DMS153 (cell line): ENCODE measurements around the gene TNFRSF18.

Source experiments
- DNase-seq: peaks from one replicate; lab custom pipeline; 2025; lab: John Stamatoyannopoulos, UW

TNFRSF18 gene

DNA sequence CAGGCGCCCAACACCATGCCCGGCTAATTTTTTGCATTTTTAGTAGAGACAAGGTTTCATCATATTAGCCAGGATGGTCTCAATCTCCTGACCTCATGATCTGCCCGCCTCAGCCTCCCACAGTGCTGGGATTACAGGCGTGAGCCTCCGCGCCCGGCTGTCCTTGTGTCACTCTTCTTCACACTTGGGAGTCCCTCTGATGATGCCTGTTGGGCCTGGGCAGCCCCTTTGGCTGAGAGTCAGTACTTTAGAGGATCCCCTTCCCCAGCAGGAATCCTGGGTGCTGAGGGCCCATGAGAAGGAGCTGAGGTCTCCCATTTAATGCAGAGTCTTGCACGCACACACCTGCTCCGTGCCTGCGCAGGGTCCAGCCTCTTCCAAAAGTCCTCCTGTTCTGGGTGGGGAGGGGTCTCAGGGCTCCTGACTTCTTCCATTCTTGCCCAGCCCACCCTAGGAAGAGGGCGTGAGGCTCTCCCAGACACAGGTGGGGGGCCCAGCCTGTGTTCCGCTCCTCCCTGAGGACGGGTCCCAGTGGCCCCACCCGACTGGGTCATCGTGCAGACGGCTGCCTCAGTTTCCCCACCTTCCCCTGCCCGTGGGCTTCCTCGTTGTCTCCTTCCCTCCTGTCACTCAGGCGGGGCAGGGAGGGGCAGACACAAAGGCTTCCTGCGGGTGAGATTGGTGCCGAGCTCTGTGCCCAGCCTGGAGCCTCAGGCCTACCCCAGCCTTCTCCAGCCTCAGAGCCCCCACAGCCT is 28.8 kb downstream of the TNFRSF18 start:
- no peak for DNase-seq

DNA sequence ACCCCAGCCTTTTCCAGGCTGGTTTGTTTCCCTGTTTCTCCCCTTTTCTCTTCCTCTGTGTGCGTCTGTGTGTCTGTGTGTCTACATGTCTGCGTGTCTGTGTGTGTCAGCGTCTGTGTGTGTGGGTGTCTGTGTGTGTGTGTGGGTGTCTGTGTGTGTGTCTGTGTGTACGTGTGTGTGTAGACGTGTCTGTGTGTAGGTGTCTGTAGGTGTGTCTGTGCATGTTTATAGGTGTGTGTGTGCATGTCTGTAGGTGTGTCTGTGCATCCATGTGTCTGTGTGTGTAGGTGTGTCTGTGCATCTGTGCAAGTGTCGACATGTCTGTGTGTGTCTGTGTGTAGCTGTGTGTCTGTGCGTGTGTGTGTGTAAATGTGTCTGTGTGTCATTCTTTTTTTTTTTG is 29.5 kb downstream of the TNFRSF18 start:
- no peak for DNase-seq

DNA sequence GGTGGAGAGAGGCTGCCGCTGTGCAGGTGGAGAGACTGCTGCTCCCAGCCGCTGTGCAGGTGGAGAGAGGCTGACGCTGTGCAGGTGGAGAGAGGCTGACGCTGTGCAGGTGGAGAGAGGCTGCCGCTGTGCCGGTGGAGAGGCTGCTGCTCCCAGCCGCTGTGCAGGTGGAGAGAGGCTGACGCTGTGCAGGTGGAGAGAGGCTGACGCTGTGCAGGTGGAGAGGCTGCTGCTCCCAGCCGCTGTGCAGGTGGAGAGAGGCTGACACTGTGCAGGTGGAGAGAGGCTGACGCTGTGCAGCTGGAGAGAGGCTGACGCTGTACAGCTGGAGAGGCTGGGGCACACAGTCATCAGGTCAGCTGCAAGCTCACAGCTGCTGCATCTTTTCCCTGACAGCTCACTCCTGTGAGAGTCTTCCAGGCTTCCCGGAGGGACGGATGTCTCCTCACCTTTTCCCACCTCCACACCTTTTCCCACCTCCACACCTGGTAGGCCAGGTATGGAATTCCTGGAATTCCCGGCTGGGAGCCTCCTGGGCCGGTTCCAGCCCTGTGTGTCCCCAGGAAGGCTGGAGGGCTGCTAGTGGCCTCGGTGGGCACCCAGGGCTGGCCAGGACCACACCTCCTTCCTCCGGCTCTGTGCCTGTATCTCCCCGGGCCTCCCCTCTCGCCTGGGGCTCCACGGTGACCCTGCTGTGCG is 30.2 kb downstream of the TNFRSF18 start:
- peak; percentile 95 for DNase-seq

DNA sequence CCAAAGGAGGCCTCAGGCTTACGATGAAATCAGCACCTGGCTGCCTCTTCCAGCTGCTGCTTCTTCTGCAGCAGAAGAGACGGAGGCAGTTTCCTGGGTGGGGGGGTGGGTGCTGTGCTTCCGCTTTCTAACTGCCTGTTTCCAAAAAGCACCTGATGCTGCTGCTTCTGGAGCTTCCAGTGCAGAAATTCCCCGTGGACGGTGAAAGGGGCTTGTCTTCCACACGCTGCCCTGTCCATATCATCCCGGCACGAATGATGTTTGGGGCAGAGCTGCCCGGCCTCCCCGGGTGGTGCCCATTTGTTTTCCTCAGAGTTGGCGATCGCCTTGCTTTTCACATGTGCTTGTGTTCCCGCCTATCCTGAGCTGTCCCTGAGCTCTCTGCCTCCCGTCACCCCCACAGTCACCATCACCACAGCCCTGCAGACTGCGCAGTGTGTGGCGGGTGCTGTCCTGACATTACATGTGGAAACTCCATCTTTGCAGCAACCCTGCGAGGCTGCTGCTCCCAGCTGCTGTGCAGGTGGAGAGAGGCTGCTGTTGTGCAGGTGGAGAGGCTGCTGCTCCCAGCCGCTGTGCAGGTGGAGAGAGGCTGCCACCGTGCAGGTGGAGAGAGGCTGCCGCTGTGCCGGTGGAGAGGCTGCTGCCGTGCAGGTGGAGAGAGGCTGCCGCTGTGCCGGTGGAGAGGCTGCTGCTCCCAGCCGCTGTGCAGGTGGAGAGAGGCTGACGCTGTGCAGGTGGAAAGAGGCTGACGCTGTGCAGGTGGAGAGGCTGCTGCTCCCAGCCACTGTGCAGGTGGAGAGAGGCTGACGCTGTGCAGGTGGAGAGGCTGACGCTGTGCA is 30.9 kb downstream of the TNFRSF18 start:
- DNase-seq, result peak; percentile 96

DNA sequence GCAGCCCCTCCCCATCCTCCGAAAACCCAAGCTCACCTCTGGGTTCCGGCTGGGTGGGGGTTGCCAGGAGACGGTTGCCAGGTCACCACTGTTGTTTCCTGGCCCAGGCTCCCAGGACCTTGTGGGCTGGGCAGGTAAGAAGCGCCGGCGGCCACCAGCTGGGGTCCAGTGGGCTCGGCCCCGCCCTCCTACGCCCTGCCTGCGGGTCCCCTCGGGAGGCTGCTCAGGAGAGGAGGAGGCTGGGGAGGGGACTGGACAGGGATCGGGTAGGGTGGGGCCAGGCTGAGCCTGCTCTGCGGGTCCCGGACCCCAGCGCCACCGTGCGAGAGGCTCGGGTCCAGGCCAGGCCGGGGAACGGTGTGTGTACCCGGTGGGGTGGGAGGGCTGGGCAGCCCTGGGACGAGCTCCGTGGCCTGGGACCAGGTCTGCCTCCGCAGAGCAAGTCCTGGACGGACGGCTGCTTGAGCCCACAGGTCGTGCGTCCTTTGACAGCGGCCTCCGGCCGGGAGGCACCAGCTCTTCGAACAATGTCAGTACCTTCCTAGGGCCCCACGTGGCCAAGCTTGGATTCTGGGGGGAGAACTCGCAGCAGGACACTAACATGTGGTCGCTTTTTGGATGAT is 32.5 kb downstream of the TNFRSF18 start, which contains the start of gene TTLL10:
Gene TTLL10, plus strand, starts transcription at position 88 of the 623 bp plus-strand sequence. CDS start 5,336 bp downstream, outside the sequence.
- no peak for DNase-seq

DNA sequence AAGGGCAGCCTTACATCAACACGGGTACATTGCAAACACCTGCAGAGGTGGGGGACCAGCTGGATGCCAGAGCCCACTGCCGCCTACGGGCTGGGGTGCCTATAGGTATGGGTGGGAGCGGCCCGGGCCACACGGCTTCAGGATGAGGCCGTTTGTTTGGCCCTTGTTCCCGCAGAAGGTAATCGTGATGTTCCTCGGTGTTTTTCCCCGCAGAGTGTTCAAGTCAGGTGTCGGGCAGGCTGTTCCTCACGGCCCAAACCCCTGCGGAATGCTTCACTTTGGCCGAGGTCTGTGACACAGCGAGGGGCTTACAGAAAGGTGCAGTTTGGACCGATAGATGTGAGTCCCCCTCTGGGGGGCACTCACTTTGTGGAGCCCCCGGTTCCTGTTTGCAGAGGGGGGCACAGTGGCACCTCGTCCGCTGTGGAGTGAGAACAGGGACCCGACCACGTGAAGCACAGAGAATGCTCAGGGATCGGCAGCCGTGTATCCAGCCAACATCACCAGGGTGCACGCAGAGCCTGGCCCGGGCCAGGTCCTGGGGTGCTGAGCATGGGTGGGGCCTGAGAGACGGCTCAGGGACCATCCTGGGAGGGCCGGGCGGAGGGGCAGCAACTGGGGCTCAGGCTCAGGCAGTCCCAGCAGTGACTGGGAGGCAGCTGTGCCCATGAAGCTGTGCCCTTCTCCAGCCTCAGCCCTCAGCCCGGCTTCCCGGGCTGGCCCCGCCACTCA is 33.2 kb downstream of the TNFRSF18 start:
- no peak for DNase-seq

DNA sequence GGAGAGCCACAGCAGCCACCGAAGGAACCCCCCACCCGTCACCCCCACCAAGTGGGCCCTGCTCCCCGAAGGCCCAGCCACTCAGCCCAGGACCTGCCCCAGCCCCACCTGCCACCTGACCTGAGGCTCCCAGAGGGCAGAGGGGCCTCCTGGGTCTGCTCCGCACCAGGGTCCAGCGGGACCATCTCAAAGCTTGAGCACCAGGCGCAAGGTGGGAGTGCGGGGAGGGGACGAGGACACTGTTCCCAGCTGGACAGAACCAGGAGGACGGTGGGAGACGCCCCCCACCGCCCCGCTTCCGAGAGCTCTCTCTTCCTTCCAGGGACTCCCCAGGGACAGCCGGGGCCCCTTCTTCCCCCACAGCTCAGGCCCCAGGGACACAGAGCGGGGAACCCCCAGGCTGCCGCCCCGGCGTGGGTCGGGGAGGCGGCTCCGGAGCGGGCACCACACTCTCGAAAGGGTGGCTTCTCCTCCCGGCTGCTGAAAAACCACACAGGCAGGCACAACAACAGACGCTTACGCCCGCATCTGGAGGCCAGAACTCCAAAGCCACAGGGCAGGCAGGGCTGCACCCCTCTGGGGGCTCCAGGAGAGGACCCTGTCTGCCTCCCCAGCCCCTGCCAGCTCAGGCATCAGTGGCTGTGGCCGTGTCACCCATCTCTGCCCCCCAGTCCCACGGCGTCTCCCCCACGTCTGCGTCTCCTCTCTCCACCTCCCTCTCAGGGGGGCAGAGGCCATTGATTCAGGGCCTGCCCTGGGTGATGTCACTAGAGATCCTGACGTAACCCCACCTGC is 34.6 kb downstream of the TNFRSF18 start:
- DNase-seq, result no peak

DNA sequence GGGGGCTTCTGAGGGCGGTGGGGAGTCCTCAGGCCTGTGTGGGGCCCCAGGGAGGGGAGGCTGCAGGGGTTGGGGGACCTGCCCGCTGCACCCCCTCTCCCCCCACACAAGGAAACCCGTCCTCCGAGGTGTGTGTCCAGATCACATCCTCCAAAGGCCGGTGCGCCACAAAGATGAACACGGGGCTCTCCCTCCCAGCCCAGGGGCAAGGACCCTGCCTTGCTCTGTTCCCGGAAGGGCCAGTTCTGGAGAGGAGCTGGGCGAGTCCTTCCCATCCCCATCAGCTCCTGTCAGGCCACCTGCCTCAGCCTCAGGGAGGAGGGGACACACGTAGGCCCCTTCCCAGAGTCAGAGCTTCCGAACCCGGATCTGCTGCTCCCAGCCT is 35.2 kb downstream of the TNFRSF18 start:
- DNase-seq, result no peak

DNA sequence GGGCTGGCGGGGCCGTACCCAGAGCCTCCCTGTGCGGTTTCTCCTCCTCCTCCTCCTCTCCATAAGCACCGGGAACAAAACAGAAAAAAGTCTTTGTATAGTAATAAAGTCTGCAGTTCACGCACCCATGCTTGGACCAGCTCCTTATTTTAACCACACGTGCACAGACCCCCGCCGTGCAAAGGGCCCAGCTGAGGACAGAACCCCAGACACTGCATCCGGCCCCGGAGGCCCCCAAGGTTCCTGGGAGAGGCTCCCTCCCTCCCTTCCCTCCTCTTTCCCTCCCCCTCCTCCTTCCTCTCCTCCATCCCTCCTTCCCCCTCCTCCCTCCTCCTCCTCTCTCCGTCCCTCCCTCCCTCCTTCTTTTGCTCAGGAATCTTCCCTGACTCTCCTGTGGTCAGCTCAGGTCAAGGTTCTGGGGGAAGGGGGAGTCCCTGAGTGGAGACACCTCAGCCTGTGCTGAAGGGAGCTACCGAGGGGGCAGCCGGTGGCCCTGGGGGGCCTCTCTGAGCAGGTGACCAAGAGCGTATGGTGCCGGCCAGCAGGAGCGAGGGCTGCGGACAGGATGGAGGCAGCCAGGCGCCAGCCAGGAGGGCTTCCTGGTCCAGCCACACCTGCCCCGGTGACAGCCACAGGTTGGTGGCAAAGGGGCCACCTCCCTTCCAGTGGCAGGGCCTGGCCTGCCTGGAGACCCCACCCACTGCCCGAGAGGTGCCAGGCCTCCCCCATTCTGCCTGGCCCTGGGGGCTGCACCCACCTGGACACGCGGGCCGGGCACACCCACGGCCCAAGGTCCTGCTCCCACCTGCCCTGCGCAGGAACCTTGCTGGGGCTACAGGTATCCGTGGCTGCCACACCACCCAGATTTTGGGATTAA is 35.9 kb downstream of the TNFRSF18 start:
- no peak for DNase-seq

DNA sequence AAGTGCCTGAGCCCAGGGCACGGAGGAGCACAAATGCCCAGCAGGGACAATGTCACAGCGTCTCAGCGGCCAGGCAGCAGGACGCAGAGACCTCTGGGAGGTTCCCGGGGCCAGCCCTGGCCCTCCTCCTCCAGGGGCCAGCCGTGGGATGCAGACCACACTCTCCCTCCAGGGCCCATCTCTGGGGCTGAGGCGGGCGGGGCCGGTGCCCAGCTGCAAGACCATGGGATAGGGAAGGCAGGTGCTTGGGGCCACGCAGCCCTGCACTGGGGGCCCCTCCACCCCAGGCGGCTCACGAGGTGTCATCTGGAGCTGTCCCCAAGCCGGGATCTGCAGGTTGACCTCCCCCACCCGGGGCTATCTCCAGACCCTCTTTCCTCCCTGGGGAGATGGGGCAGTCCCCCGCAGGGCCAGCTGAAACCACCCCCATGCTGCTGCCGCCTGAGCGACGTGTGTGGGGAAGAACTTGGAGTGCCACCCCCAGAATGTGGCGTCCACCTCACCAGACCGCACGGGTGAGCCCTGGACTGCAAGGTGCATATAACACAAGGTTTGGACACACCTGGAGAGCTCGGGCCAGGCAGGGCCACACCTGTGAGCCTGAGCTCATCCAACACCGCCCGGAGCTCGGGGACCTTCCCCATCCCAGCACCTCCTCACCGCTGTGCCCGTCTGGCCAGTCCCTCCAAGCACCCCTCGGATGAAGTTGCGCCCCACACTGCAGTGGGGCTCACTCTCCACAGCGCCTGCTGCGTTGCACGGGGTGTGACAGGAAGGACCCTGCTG is 36.8 kb downstream of the TNFRSF18 start:
- no peak for DNase-seq

DNA sequence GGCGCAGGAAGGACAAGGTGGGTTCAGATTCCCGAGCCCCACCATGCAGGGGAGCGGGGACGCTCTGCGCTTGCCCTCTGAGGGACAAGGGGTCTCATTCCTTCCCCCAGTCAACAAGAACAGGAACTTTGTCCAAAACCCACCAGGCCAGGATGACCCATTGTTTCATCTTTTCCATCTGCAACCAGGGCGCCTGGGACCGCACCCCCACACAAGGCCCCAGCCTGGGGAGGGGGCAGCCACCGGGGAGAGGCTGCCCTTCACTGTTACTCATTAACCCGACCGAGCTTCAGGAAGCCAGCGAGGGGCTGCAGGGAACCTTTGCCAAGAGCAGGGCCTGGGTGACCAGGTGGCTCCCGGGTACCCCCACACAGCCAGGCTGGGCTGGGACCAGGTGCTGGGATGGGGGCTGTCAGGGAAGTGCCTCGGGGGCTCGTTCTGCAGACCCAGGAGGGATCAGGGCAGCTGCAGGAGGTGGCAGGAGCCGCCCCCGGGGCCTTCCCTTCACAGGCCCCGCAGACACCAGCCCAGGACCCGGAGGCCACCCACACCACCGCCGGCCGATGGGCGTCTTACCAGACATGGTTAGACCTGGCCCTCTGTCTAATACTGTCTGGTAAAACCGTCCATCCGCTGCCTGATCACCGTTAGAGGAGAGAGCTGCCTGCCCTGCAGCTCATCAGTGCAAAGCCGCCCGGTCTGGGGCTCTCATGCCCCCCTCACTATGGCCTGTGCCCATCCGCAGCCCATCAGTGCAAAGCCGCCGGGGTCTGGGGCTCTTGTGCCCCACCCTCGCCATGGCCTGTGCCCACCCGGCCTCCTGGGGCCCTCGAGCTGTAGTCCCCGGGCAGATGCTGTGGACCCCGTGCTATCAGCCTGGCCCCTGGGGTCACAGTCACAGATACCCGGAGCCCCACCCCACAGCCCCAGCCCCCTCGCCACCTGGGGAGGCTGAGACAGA is 37.7 kb downstream of the TNFRSF18 start:
- no peak for DNase-seq

DNA sequence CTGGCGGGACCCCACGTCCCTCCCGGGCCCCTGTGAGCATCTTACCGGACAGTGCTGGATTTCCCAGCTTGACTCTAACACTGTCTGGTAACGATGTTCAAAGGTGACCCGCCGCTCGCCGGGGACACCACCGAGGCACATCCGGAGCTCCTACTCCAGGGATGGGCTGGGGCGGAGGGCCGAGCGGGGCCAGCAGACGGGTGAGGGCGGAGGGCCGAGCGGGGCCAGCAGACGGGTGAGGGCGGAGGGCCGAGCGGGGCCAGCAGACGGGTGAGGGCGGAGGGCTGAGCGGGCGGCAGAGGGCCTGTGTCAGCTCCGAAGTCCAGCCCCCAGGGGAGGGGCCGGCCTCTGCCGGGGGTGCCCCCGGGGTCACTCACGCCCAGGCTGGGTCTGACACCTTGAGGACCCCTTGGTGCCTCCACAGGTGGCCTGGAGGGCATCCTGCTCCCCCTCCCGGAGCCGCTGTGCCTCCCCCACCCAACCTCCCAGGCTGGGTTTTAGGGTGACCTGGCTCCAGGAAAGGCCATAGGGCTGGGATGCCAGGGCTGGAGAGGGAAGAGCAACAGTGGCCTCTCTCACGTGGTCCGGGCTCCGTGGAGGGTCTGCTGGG is 38.4 kb downstream of the TNFRSF18 start:
- DNase-seq, result no peak

DNA sequence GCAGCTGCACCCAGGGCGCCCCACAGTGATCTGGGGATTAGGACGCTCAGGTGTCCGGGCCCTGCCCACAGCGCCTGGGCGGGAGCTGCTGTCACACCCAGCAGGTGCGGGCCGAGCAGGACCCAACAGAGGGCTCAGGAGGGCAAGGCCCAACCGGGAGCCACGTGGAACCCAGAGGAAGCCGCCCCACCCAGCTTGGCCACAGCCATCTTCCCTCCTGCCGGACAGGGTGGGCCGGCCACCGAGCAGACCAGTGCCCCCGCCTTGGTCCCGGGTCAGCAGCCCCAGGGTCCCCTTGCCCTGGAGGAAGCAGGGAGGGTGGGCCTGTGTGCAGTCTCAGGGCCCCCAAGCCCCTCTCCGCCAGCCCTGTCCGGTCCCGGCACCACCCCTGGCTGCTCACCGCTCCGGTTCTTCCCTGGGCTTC is 39.0 kb downstream of the TNFRSF18 start:
- no peak for DNase-seq

DNA sequence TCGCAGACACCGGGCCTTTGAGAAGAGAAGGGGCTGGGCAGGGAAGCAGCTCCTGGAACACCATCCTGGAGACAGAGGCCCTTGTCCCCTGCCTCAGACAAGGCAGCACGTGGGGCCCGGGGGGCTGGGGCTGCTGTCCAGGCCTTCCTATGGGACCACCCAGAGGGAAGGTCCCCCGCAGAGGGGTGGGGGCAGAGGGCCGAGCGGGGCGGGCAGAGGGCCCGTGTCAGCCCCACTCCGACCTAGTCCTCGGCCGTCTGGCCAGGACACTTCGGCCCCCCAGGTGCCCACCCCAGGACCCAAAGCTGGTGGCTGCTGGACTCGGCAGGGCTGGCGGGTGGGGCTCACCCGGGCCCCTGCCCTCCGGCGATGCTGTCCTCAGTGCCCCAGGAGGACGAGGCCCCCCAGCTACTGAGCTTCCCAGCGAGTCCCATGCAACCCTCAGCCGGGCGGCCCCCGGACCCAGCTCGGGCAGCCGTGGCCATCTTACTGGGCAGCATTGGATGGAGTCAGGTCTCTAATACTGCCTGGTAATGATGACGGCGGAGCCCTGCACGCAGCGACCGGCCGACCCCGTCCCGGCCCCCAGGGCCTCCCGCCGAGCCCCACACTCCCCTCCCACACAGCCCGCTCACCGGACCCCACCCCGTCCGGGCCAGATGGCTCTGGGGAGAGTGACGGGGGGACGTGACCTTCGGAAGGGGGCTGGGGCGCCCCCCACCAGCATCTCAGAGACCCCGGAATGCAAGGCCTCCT is 39.6 kb downstream of the TNFRSF18 start:
- DNase-seq, result no peak

DNA sequence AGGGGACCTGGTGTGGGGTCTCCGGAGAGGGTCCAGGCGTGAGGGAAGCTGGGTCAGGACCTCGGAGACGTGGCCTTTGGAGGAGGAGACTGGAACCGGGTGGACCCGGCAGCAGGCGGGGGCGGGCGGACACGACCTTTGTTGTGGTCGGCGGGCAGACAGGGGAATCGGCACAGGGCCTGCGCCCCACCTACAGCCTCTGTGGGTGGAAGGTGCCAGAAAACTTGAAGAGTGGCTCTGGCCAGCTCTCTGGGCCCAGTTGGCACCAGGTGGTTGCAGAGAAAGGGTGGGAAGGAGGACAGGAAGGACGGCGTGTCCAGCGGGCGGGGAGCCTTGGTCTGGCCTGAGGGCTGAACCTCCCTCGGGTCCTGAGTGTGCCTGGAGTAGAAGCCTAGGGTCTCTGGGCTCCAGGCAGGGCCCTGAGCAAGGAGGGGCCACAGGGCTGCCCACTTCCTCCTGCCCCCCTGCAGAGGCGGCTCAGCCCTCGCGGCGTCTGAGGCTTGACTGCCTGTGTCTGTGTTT is 40.4 kb downstream of the TNFRSF18 start:
- DNase-seq, result no peak

DNA sequence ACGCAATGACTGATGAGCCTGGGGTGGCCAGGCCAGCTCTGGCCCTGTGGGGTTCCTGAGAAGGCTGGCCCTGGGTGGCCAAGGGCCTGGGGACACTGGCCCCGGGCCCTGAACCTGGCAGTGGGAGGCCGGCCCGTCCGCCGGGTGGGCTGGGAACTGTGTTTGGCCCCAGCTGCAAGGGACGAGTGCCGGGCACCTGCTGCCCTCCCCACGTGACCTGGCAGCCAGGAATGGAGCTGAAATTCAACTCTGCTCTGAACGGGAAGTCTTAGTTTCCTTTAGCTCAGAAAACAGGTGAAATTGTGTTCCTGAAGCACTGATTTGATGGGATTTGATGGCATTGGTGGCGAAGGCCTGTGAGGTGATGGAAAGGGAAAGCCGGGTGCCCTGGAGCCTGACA is 40.9 kb downstream of the TNFRSF18 start:
- DNase-seq, result no peak
